Thoracic aorta (tissue), 2 donors: ENCODE data around the gene ATL2. TPM values are rescaled to one million over a fixed set of nuclear protein-coding genes. Genes with fewer than 3 reads are reported as not detected.

Experiments
- ATAC-seq: fragments of 150-250 bp; one replicate; pipeline ENCODE4 v1.8.0; 2017; ENCODE audit warnings: low read depth; ENCODE audit not compliant: insufficient number of reproducible peaks, low FRiP score
- DNase-seq: peaks from one replicate; pipeline ENCODE4 v3.0.0-alpha.2; 2020; ENCODE audit warnings: low spot score
- H3K27ac ChIP-seq, 2 donors: fragments of 200-600 bp; sonication (generic); 1 replicate in 1 of 2; 2 replicates in 1 of 2; pipeline ENCODE4 v1.5.1; 2016; ENCODE audit warnings: mild to moderate bottlenecking in 2 of 2, moderate library complexity in 2 of 2
- H3K27me3 ChIP-seq: fragments of 200-600 bp; sonication (generic); replicated peaks from 2 replicates; pipeline ENCODE4 v1.6.0; 2016; ENCODE audit warnings: mild to moderate bottlenecking; ENCODE audit not compliant: insufficient read depth
- H3K36me3 ChIP-seq: fragments of 200-600 bp; sonication (generic); one replicate; pipeline ENCODE4 v1.5.1; 2016
- H3K4me1 ChIP-seq, 2 donors: fragments of 200-600 bp; sonication (generic); 1 replicate in 1 of 2; 2 replicates in 1 of 2; pipeline versions ENCODE4 v1.5.1 to v1.6.0; 2016; ENCODE audit warnings: low read depth in 2 of 2, mild to moderate bottlenecking in 1 of 2; ENCODE audit not compliant: control insufficient read depth in 1 of 2
- H3K4me3 ChIP-seq: fragments of 200-600 bp; sonication (generic); 2 replicates; pipeline ENCODE4 v1.5.1; 2016; ENCODE audit warnings: mild to moderate bottlenecking
- H3K9me3 ChIP-seq: fragments of 200-600 bp; sonication (generic); 2 replicates; pipeline ENCODE4 v1.5.1; 2016
- CTCF ChIP-seq: fragments of 200-600 bp; sonication (generic); IDR thresholded peaks from one replicate; pipeline ENCODE4 v1.5.1; 2019; ENCODE audit warnings: antibody characterized with exemption
- total RNA-seq, 2 donors: library from RNA; depleted of rRNA; stranded (reverse); fragments of >200 nt; gene quantifications; one replicate each; pipeline versions ENCODE4 v1.1.0 to v1.2.3, GENCODE V29; 2016

Gene ATL2
- total RNA-seq, 2 donors from 2014 or later, result 22.7 to 71.0 TPM

- Histone ChIP-seq H3K27ac (no peak overlapping the region), H3K4me3 (peak overlapping the region; percentile 87), H3K36me3 (no peaks in the 10 kb centered on the region), H3K4me1 (peaks cover 15 to 37% of the 10 kb centered on the region in 2 donors), H3K27me3 (no peaks in the 10 kb centered on the region), H3K9me3 (no peaks in the 10 kb centered on the region)
- ATAC-seq (no peak), DNase-seq (no peak)
- no peak for TF ChIP-seq CTCF
These were observed 2.1 kb downstream of the ATL2 start for GRCh38 chr2:38374984-38375383.

- Histone ChIP-seq H3K36me3 (no peaks in the 10 kb centered on the region), H3K4me3 (no peak overlapping the region), H3K9me3 (no peaks in the 10 kb centered on the region), H3K4me1 (peaks cover 15 to 28% of the 10 kb centered on the region in 2 donors), H3K27me3 (no peaks in the 10 kb centered on the region), H3K27ac (no peak overlapping the region)
- ATAC-seq, result no peak
- TF ChIP-seq CTCF, result no peak
- no peak for DNase-seq
These were observed 5.8 kb downstream of the ATL2 start for GRCh38 chr2:38371235-38371634.

GRCh38 chr2:38370664-38371063, 6.4 kb downstream of the ATL2 start:
- Histone ChIP-seq H3K27ac (no peak overlapping the region), H3K4me3 (no peak overlapping the region), H3K4me1 (peaks cover 14 to 32% of the 10 kb centered on the region in 2 donors), H3K36me3 (no peaks in the 10 kb centered on the region), H3K9me3 (no peaks in the 10 kb centered on the region), H3K27me3 (no peaks in the 10 kb centered on the region)
- no peak for DNase-seq
- no peak for ATAC-seq
- no peak for TF ChIP-seq CTCF

- no peaks in the 10 kb centered on the region for H3K9me3 ChIP-seq
- H3K27me3 ChIP-seq, result no peaks in the 10 kb centered on the region
- TF ChIP-seq CTCF, result no peak
- peaks cover 9 to 27% of the 10 kb centered on the region in 2 donors for H3K4me1 ChIP-seq
- ATAC-seq (no peak), DNase-seq (no peak)
- no peak overlapping the region for H3K27ac ChIP-seq
- H3K36me3 ChIP-seq, result no peaks in the 10 kb centered on the region
- H3K4me3 ChIP-seq, result no peak overlapping the region
These were observed 14.8 kb downstream of the ATL2 start for GRCh38 chr2:38362232-38362631.

GRCh38 chr2:38360177-38360576, 16.9 kb downstream of the ATL2 start:
- Histone ChIP-seq H3K36me3 (no peaks in the 10 kb centered on the region), H3K4me1 (peaks cover 5 to 17% of the 10 kb centered on the region in 2 donors), H3K4me3 (no peak overlapping the region), H3K9me3 (no peaks in the 10 kb centered on the region), H3K27me3 (no peaks in the 10 kb centered on the region), H3K27ac (no peak overlapping the region)
- TF ChIP-seq CTCF, result no peak
- DNase-seq (no peak), ATAC-seq (no peak)
